Inflammatory macrophage treated with lipopolysaccharide for 4 hours (primary cell): Measurements from ENCODE around the gene IL22RA1.

Experiments
- DNase-seq: peaks from one replicate; pipeline ENCODE4 v3.0.0-alpha.2; 2020

IL22RA1 gene

GRCh38 chr1:24111996-24112779 is 30.8 kb downstream of the IL22RA1 start, which contains the start of gene MYOM3:
Gene MYOM3, minus strand, starts transcription at chr1:24112135. Its CDS starts 3,499 bp downstream, at chr1:24108636.
- peak; percentile 56 for DNase-seq

- DNase-seq = no peak
These were observed 31.5 kb downstream of the IL22RA1 start for GRCh38 chr1:24111262-24111995.

GRCh38 chr1:24110642-24111261 is 32.2 kb downstream of the IL22RA1 start:
- no peak for DNase-seq

- no peak for DNase-seq
These were observed 33.1 kb downstream of the IL22RA1 start for GRCh38 chr1:24109686-24110475.

GRCh38 chr1:24109166-24109483 is 33.8 kb downstream of the IL22RA1 start:
- DNase-seq = no peak

GRCh38 chr1:24108334-24109165 is 34.4 kb downstream of the IL22RA1 start:
- DNase-seq = no peak

- no peak for DNase-seq
These were observed 35.3 kb downstream of the IL22RA1 start for GRCh38 chr1:24107462-24108138.

- no peak for DNase-seq
These were observed 37.4 kb downstream of the IL22RA1 start for GRCh38 chr1:24105368-24106160.

GRCh38 chr1:24104854-24105253 is 38.1 kb downstream of the IL22RA1 start:
- DNase-seq = no peak

GRCh38 chr1:24103879-24104278 is 39.1 kb downstream of the IL22RA1 start:
- DNase-seq = no peak

- DNase-seq = no peak
These were observed 39.5 kb downstream of the IL22RA1 start for GRCh38 chr1:24103408-24103807.

- no peak for DNase-seq
These were observed 40.0 kb downstream of the IL22RA1 start for GRCh38 chr1:24102961-24103360.

GRCh38 chr1:24101796-24102586 is 40.9 kb downstream of the IL22RA1 start:
- DNase-seq = no peak

- DNase-seq = no peak
These were observed 41.8 kb downstream of the IL22RA1 start for GRCh38 chr1:24100945-24101737.

GRCh38 chr1:24098943-24099638 is 43.8 kb downstream of the IL22RA1 start:
- DNase-seq = no peak

- no peak for DNase-seq
These were observed 44.8 kb downstream of the IL22RA1 start for GRCh38 chr1:24098102-24098501.

GRCh38 chr1:24097663-24098062 is 45.3 kb downstream of the IL22RA1 start:
- no peak for DNase-seq

- DNase-seq = no peak
These were observed 46.2 kb downstream of the IL22RA1 start for GRCh38 chr1:24096739-24097103.
